Neural progenitor cell (in vitro differentiated cells): Measurements from ENCODE around the gene NPPB.

Experiments
- EZH2 ChIP-seq: fragments of 200-600 bp; sonication (generic); IDR thresholded peaks from 2 replicates; pipeline ENCODE4 v1.6.1; 2017; ENCODE audit warnings: antibody characterized with exemption, mild to moderate bottlenecking, moderate library complexity
- TF ChIP-seq, protein P1 (sequence below): fragments of 200-600 bp; sonication (generic); IDR thresholded peaks from 2 replicates; pipeline ENCODE4 v1.5.1; 2017; ENCODE audit warnings: antibody characterized with exemption, mild to moderate bottlenecking

DNA sequence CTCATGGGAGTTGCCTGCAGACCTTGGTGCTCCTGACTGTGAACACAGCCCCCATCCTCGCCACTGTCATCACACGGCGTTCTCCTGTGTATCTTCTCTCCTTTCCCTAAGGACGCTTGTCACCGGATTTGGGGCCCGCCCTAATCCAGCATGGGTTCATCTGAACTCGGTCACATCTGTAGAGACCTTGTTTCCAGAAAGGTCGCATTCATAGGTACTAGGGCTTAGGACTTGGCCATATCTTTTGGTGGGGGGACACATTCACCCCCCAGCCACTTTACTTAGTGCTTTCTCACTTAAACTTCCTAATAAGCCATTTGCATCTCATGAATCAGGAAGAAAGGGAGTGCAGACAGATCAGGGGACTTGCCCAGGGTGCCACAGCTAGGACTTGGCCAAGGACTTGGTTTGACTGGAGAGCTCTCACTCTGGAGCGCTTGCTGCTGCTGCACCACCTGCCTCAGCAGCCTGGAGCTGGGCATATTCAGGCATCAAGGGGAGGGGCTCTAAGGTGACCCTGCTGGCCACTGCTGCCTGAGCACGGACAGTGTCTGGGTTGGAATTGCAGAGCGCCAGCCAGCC lies 20.9 kb downstream of the NPPB start:
- TF ChIP-seq, protein P1, sequence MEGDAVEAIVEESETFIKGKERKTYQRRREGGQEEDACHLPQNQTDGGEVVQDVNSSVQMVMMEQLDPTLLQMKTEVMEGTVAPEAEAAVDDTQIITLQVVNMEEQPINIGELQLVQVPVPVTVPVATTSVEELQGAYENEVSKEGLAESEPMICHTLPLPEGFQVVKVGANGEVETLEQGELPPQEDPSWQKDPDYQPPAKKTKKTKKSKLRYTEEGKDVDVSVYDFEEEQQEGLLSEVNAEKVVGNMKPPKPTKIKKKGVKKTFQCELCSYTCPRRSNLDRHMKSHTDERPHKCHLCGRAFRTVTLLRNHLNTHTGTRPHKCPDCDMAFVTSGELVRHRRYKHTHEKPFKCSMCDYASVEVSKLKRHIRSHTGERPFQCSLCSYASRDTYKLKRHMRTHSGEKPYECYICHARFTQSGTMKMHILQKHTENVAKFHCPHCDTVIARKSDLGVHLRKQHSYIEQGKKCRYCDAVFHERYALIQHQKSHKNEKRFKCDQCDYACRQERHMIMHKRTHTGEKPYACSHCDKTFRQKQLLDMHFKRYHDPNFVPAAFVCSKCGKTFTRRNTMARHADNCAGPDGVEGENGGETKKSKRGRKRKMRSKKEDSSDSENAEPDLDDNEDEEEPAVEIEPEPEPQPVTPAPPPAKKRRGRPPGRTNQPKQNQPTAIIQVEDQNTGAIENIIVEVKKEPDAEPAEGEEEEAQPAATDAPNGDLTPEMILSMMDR = no peak
- no peak for TF ChIP-seq EZH2
